GM12872 (cell line): ENCODE results near the gene RRAGB.
A peak's percentile ranks its signal among the peaks of the same experiment; 100 is the strongest.

Experiments used
- CTCF ChIP-seq: IDR thresholded peaks from 3 replicates; pipeline ENCODE4 v1.5.1; 2011; ENCODE audit warnings: low read depth, mild to moderate bottlenecking, low read length, moderate library complexity; ENCODE audit not compliant: insufficient read depth

RRAGB gene

DNA sequence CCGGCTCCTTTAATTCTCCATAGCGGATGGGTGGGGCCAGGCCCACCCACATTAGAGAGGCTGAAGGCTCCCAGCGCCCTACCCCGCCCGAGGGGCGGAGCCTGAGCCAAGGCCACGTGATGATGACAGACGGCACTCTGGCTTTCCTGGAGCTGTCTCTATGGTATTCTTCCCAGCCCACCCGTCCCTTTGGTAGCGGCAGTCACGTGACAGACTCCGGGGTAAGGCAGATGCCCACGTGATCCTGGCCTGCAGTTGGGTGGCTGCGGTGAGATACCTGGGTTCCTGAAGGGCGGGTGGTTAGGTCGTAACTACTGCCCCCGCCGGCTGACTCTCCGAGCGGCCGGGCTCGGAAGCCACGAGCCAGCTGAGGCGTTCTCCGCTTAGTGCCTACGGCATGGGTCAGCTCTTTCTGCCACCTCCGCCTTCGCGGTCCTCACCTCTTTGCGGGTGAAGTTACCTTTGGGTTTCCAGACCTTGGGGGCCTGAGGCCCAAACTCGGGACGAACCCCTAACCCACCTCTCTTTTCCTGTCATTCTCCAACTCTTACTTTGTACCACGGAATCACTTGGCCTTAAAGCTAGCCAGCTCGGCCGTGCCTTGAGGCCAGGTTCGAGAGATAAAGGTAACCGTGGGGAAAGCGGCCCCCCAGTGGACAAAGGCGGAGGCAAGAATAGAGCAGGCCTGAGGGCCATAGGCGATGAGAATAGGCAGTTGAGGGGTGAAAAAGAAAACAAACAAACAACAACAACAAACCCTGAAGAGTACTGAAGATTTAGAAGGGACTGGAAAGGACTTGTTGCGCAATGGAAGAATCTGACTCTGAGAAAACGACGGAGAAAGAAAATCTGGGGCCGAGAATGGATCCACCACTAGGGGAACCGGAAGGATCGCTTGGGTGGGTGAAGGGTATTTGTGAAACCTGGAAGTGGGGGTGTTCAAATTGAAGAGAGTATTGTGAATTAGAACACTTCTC is at the start of gene RRAGB:
TSS of gene RRAGB (plus strand) at position 229 of the 977 bp plus-strand sequence. CDS start at position 808, 579 bp downstream.
- TF ChIP-seq CTCF: peak; percentile 60

DNA sequence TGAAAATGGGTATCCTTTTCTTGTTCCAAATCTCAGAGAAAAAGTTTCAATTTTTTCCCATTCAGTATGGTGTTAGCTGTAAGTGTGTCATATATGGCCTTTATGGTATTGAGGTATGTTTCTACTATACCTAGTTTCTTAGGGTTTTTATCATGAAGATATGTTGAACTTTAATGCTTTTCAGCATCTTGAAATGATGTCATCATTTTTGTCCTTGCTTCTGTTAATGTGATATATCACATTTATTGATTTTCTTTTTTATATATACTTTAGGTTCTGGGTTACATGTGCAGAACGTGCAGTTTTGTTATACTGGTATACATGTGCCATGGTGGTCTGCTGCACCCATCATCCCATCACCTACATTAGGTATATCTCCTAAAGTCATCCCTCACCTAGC is 49.5 kb upstream of the RRAGB start:
- TF ChIP-seq CTCF: no peak

DNA sequence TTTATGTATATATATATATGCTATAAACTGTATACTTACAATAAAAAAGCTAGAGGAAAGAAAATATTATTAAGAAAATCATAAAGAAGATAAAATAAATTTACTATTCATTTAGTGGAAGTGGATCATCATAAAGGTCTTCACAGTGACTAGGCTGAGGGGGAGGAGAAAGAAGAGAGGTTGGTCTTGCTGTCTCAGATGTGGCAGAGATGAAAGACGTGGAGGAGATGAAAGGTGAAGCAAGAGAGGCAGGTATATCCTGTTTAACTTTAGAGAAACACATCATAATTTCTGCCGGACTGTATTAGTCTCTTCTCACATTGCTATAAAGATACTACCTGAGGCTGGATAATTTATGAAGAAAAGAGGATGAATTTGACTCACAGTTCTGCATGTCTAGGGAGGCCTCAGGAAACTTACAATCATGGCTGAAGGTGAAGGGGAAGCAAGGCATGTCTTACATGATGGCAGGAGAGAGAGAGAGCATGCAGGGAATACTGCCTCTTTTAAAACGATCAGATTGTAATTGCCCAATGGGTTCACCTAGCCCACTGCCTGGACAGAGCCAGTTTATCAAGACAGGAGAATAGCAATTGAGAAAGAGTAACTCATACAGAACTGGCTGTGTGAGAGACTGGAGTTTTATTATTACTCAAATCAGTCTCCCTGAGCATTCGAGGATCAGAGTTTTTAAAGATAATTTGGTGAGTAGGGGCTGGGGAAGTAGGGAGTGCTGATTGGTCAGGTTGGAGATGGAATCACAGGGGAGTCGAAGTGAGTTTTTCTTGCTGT is 22.1 kb upstream of the RRAGB start:
- no peak for TF ChIP-seq CTCF

- no peak for TF ChIP-seq CTCF
Observed at GRCh38 chrX:55697381-55697780, 20.2 kb upstream of the RRAGB start.

DNA sequence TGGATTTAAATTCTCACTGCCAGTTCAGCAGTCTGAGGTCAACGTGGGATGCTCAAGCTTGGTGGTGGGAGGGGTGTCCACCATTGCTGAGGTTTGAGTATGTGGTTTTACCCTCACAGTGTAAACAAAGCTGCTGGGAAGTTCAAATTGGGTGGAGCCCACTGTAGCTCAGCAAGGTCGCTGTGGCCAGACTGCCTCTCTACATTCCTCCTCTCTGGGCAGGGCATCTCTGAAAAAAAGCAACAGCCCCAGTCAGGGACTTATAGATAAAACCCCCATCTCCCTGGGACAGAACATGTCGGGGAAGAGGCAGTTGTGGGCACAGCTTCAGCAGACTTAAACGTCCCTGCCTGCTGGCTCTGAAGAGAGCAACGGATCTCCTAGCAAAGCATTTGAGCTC is 14.9 kb upstream of the RRAGB start:
- TF ChIP-seq CTCF: no peak

DNA sequence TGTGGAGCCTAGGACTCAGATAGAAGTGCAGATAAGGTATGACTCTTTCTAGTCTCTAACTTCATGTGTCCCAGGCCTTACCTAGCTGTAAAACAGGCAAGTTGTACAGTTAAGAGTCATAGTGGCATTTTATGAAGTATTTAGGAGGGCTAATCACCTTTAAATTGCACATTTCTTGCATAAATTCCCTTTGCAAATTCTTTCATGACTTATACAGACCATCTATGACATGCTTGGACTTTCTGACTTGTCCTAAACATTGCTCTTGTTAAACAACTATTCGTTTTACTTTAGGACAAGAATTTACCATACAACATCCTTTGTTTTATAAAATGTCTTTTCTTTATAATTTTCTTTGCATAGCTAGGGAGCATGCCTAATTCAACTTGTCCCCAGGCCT is 7.8 kb upstream of the RRAGB start:
- TF ChIP-seq CTCF: no peak

GRCh38 chrX:55710701-55711100 is 6.8 kb upstream of the RRAGB start:
- no peak for TF ChIP-seq CTCF
